Common myeloid progenitor, CD34-positive (primary cell): ENCODE results near the gene FOSL2.

Experiments used
- CTCF ChIA-PET: fragments of 350-600 bp; sonication (Branson Sonifier 250); formaldehyde crosslinking; loops from one replicate; lab custom pipeline; 2021; ENCODE audit warnings: antibody characterized with exemption; lab: Charles Lee
- POLR2A ChIA-PET: fragments of 350-600 bp; sonication (Branson Sonifier 250); formaldehyde crosslinking; loops from one replicate; lab custom pipeline; 2021; ENCODE audit warnings: antibody characterized with exemption; lab: Charles Lee
- DNase-seq, 3 donors: peaks; one replicate each; pipeline versions ENCODE4 v3.0.0 to v3.0.0-alpha.2; 2013
- H3K27ac ChIP-seq, 2 experiments: 1 replicate in 1 of 2; 2 replicates in 1 of 2; pipeline ENCODE4 v1.7.0; 2013; ENCODE audit warnings: inconsistent platforms in 2 of 2, low read length in 2 of 2, mild to moderate bottlenecking in 2 of 2, low read depth in 1 of 2, moderate library complexity in 1 of 2; ENCODE audit not compliant: severe bottlenecking in 2 of 2, insufficient read depth in 1 of 2, poor library complexity in 1 of 2
- H3K27me3 ChIP-seq, 5 experiments: replicated peaks in 2 of 5; 1 replicate in 3 of 5; 2 replicates in 2 of 5; pipeline versions ENCODE4 v1.6.1 to v1.7.0; 2013; ENCODE audit warnings: low read length in 4 of 5, mild to moderate bottlenecking in 2 of 5, moderate library complexity in 2 of 5, inconsistent platforms in 1 of 5; ENCODE audit not compliant: insufficient read depth in 5 of 5, control insufficient read depth in 4 of 5
- H3K36me3 ChIP-seq, 4 experiments: 1 replicate in 2 of 4; 2 replicates in 2 of 4; pipeline versions ENCODE4 v1.6.1 to v1.7.0; 2013; ENCODE audit warnings: low read length in 3 of 4, control low read depth in 1 of 4, mild to moderate bottlenecking in 1 of 4; ENCODE audit not compliant: control insufficient read depth in 4 of 4, insufficient read depth in 4 of 4
- H3K4me1 ChIP-seq, 4 experiments: 1 replicate in 3 of 4; 2 replicates in 1 of 4; pipeline versions ENCODE4 v1.6.1 to v1.7.1; 2013; ENCODE audit warnings: low read length in 3 of 4, mild to moderate bottlenecking in 3 of 4, control low read depth in 1 of 4, inconsistent platforms in 1 of 4, moderate library complexity in 1 of 4; ENCODE audit not compliant: control insufficient read depth in 4 of 4, insufficient read depth in 4 of 4; ENCODE audit errors: control extremely low read depth in 1 of 4
- H3K4me3 ChIP-seq, 7 experiments: 1 replicate in 4 of 7; 2 replicates in 3 of 7; pipeline versions ENCODE4 v1.5.1 to v1.7.0; 2013; ENCODE audit warnings: mild to moderate bottlenecking in 7 of 7, low read length in 6 of 7, moderate library complexity in 6 of 7, inconsistent platforms in 2 of 7, low read depth in 2 of 7, control low read depth in 1 of 7; ENCODE audit not compliant: insufficient read depth in 4 of 7, control insufficient read depth in 1 of 7; ENCODE audit errors: extremely low read depth in 1 of 7
- H3K9me3 ChIP-seq, 5 experiments: 1 replicate in 4 of 5; 2 replicates in 1 of 5; pipeline versions ENCODE4 v1.6.1 to v1.7.1; 2013; ENCODE audit warnings: low read length in 4 of 5, mild to moderate bottlenecking in 2 of 5, inconsistent platforms in 1 of 5, low read depth in 1 of 5, moderate library complexity in 1 of 5; ENCODE audit not compliant: control insufficient read depth in 4 of 5, insufficient read depth in 2 of 5; ENCODE audit errors: control extremely low read depth in 1 of 5
- WGBS: methylation state at CpG from one replicate; pipeline ENCODE4 v1.1.5; 2013; ENCODE audit not compliant: insufficient coverage; 5-methylcytosine and 5-hydroxymethylcytosine counted together

The FOSL2 gene

GRCh38 chr2:28365158-28365557, 27.5 kb upstream of the FOSL2 start:
- Histone ChIP-seq H3K27me3 (no peaks in the 10 kb centered on the region), H3K4me1 (peaks cover 0 to 91% (median 82%) of the 10 kb centered on the region in 4 experiments), H3K9me3 (no peaks in the 10 kb centered on the region), H3K36me3 (no peaks in the 10 kb centered on the region), H3K27ac (no peak overlapping the region), H3K4me3 (no peak overlapping the region)
- CTCF ChIA-PET: interaction anchor here (0.9 to 17.7 kb wide), 3 partner anchors 17 to 31 kb away, joined by 5 to 253 read pairs (median 7); no protein-coding TSS in a partner anchor
- WGBS: 26% methylated on average over 6 of the region's 8 CpGs
- POLR2A ChIA-PET: interaction anchor here (1.2 to 3.1 kb wide), 5 partner anchors 9 to 25 kb away, joined by 5 to 37 read pairs (median 5); no protein-coding TSS in a partner anchor
- peak in 2 of 3 donors; percentile 53 to 54 for DNase-seq

DNA sequence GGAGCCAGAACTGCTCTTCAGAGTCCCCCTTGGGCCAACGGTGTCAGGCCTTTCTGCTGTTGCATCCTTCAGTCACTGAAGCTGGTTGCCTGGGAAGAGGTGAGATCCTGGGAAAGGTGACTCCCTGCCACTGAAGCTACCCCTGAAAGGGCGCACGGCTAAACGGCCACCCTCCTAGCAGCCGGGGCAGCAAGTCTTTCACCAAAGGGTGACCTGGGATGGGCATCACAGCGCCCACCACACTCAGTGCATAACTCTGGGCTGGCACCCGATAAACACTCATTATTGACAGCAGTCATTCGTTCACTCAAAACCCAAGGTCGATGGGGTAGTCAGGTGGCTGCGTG, 26.5 kb upstream of the FOSL2 start:
- Histone ChIP-seq H3K9me3 (no peaks in the 10 kb centered on the region), H3K36me3 (no peaks in the 10 kb centered on the region), H3K27ac (peak overlapping the region in 1 of 2 experiments; percentile 65), H3K27me3 (no peaks in the 10 kb centered on the region), H3K4me1 (peaks cover 0 to 86% (median 76%) of the 10 kb centered on the region in 4 experiments), H3K4me3 (peak overlapping the region in 3 of 7 experiments; percentile 3 to 59 (median 28))
- ChIA-PET CTCF (interaction anchor here (0.9 to 17.7 kb wide), 2 partner anchors 11 to 16 kb away, joined by 3 to 253 read pairs; no protein-coding TSS in a partner anchor), POLR2A (interaction anchor here (0.7 to 3.1 kb wide), 7 partner anchors 10 to 411 kb away, joined by 3 to 37 read pairs (median 5); partner anchors contain the start of gene FOSL2)
- 61% methylated on average over 10 of the region's 10 CpGs for WGBS
- no peak for DNase-seq

DNA sequence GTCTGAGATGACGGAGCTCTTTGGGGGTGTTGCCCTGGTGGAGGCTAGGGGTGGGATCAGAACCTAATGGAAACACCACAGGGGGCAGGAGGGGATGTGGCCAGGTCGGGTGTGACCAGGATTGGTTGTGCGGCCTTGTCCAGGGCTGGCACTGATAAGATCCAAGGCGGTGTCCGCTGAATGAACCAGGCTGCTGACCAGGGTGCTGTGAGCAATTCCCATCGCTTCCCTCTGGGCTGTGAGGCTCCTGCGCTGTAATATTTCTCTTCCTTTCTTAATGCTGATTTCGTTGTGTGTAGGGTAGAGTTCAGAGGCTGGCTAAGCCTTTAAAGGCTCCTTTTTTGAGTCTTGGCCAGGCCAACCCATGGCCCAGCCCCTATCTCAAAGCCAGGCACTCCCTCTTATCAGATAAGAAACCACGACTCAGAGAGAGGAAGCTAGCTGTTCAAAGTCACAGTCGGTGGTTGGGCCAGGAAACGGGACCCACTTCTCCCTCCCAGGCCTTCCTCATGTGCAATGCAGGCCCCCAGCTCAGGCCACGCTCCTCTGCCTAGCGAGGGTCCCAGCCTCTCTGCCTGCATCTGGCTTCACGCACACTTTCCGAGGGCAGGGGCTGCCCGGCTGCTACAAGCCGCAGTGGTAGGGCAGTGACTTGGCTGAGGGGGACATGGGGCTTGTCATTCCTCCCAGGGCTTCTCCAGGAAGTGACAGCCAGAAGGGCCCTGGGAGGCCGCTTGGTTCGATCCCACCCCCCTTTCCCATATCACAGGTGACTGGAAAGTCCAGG, 26.0 kb upstream of the FOSL2 start:
- ChIA-PET POLR2A (interaction anchor here (0.7 to 3.1 kb wide), 6 partner anchors 14 to 412 kb away, joined by 3 to 37 read pairs (median 6); partner anchors contain the start of gene FOSL2), CTCF (interaction anchor here (0.6 to 17.7 kb wide), 4 partner anchors 11 to 207 kb away, joined by 3 to 253 read pairs (median 3); no protein-coding TSS in a partner anchor)
- Histone ChIP-seq H3K27ac (peak overlapping the region in 1 of 2 experiments; percentile 65), H3K27me3 (no peaks in the 10 kb centered on the region), H3K36me3 (no peaks in the 10 kb centered on the region), H3K4me1 (peaks cover 0 to 82% (median 76%) of the 10 kb centered on the region in 4 experiments), H3K9me3 (no peaks in the 10 kb centered on the region), H3K4me3 (peak overlapping the region in 4 of 7 experiments; percentile 28 to 59 (median 36))
- peak; percentile 95 to 98 (median 97) for DNase-seq
- WGBS: 2% methylated on average over 17 of the region's 19 CpGs

GRCh38 chr2:28367667-28368356, 24.8 kb upstream of the FOSL2 start:
- H3K27ac ChIP-seq: no peak overlapping the region
- H3K36me3 ChIP-seq: no peaks in the 10 kb centered on the region
- POLR2A ChIA-PET: interaction anchor here (0.7 to 3.1 kb wide), 5 partner anchors 11 to 413 kb away, joined by 3 to 37 read pairs (median 7); partner anchors contain the start of gene FOSL2
- H3K27me3 ChIP-seq: no peaks in the 10 kb centered on the region
- no peak for DNase-seq
- no peak overlapping the region for H3K4me3 ChIP-seq
- H3K9me3 ChIP-seq: no peaks in the 10 kb centered on the region
- 65% methylated on average over 14 of the region's 19 CpGs for WGBS
- CTCF ChIA-PET: interaction anchor here (1.0 to 17.7 kb wide), 4 partner anchors 10 to 25 kb away, joined by 3 to 253 read pairs (median 3); partner anchors contain the start of gene FOSL2
- H3K4me1 ChIP-seq: peaks cover 0 to 76% (median 71%) of the 10 kb centered on the region in 4 experiments

- DNase-seq: no peak
- no peak overlapping the region for H3K4me3 ChIP-seq
- no peaks in the 10 kb centered on the region for H3K36me3 ChIP-seq
- WGBS: 97% methylated on average over 8 of the region's 9 CpGs
- CTCF ChIA-PET: interaction anchor here (1.0 to 17.7 kb wide), 5 partner anchors 9 to 24 kb away, joined by 3 to 253 read pairs (median 3); partner anchors contain the start of gene FOSL2
- H3K27ac ChIP-seq: no peak overlapping the region
- H3K9me3 ChIP-seq: no peaks in the 10 kb centered on the region
- H3K4me1 ChIP-seq: peaks cover 0 to 70% (median 66%) of the 10 kb centered on the region in 4 experiments
- POLR2A ChIA-PET: interaction anchor here (0.7 to 2.5 kb wide), 4 partner anchors 10 to 414 kb away, joined by 3 to 10 read pairs (median 5); partner anchors contain the start of gene FOSL2
- H3K27me3 ChIP-seq: no peaks in the 10 kb centered on the region
Observed at GRCh38 chr2:28368357-28368798, 24.3 kb upstream of the FOSL2 start.

- Histone ChIP-seq H3K9me3 (no peaks in the 10 kb centered on the region), H3K27ac (no peak overlapping the region), H3K4me3 (no peak overlapping the region), H3K4me1 (peaks cover 0 to 69% (median 62%) of the 10 kb centered on the region in 4 experiments), H3K27me3 (no peaks in the 10 kb centered on the region), H3K36me3 (no peaks in the 10 kb centered on the region)
- POLR2A ChIA-PET: interaction anchor here (0.7 to 2.5 kb wide), 2 partner anchors 9 to 83 kb away, joined by 3 to 10 read pairs; no protein-coding TSS in a partner anchor
- CTCF ChIA-PET: interaction anchor here (1.3 to 17.7 kb wide), 3 partner anchors 10 to 23 kb away, joined by 3 to 253 read pairs (median 4); partner anchors contain the start of gene FOSL2
- DNase-seq: no peak
- 75% methylated on average over 4 of the region's 5 CpGs for WGBS
Observed at GRCh38 chr2:28369358-28369757, 23.3 kb upstream of the FOSL2 start.
